ENCODE data around the gene ING1.
"Not testable (repeated sequence)": the region's sequence is repeated elsewhere in the genome, so short reads cannot be mapped to it uniquely, and the experiment has no call there.

Gene ING1, protein sequence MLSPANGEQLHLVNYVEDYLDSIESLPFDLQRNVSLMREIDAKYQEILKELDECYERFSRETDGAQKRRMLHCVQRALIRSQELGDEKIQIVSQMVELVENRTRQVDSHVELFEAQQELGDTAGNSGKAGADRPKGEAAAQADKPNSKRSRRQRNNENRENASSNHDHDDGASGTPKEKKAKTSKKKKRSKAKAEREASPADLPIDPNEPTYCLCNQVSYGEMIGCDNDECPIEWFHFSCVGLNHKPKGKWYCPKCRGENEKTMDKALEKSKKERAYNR

DNA sequence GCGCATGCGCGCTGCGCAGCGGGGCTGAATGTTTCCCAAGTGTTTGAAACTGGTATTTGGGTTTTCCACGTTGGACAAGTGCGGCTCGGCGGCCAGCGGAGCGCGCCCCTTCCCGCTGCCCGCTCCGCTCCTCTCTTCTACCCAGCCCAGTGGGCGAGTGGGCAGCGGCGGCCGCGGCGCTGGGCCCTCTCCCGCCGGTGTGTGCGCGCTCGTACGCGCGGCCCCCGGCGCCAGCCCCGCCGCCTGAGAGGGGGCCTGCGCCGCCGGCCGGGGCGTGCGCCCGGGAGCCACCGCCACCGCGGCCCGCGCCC, at the start of gene ING1:
Gene ING1, plus strand, starts transcription at position 59 of the 311 bp plus-strand sequence. CDS start 450 bp downstream, outside the sequence.
- DNase-seq: no peak

DNA sequence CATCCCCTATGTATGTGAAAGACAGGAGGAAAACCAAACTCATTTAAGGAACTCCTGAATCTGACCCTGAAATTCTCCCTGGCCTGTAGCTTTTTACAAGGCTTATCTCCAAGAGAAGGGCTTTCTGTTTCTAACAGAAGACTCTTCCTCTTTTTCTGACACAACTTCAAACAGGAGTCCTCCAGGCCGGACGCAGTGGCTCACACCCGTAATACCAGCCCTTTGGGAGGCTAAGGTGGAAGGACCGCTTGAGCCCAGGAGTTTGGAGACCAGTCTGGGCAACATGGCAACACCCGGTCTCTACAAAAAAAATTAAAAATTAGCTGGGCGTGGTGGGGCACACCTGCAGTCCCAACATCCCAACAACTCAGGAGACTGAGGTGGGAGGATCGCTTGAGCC, 49.5 kb upstream of the ING1 start:
- no peak for DNase-seq

DNA sequence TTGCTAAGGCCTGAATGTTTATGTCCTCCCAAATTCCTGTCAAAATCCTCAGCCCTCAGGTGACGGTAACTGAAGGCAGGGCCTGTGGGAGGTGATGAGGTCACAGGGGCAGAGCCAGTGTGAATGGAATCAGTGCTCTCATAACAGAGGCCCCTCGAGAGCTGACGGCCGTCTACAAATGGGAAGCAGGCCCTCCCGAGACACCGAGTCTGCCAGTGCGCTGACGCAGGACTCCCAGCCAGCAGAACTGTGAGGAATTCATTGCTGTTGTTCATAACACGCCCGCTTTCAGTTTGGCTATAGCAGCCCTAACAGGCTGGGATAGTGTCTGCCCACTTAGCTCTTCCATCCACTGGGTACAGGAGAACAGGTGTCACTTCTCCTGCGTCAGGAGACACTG, 48.8 kb upstream of the ING1 start:
- no peak for DNase-seq

DNA sequence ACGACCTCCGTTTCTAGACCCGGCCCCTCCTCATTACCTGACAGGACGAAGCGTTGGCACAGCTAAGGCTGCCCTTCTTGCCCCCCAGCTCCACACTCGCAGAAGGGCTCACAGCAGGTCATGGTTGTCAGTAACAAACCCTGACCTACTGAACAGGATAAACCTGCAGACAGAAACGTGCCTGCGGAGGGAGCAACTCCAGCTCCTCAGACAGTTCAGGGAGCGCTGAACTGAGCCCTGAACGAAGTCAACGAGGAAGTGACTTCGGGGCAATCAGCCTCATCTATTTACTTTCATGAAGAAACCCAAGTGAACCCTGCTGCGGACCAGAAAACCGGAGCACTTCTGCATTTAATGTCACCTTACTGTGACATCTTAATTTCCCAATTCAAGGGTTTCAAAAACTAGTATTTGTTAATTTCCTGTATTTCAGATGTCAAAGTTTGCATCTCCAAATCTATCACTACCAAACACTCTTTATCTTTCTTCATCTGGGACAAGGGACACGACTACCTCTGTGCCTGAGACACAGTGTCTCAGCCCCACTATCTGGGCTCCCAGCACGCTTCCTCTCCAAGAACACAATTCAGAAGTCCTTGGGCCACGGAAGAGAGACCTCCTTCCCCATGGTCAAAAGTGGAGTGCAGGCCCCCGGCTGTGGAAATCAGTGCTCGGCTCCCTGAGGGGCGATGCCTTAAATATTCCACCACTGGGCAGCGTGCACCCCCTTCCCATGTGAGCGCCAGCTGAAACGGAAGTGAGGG, 47.8 kb upstream of the ING1 start:
- no peak for DNase-seq

DNA sequence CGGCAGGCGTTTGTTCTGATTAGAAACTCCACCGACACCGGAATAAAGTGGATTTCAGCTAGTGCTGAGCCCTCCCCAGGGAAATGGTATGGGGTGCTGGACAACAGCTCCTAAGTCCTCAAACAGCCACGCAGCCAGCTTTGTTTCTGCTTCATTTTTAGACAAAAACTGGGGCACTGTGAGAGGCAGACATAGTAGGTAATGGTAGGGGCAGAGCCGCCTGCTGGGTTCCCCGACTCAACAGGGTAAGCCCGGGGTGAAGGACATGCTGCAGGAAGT, 47.3 kb upstream of the ING1 start:
- DNase-seq: no peak

DNA sequence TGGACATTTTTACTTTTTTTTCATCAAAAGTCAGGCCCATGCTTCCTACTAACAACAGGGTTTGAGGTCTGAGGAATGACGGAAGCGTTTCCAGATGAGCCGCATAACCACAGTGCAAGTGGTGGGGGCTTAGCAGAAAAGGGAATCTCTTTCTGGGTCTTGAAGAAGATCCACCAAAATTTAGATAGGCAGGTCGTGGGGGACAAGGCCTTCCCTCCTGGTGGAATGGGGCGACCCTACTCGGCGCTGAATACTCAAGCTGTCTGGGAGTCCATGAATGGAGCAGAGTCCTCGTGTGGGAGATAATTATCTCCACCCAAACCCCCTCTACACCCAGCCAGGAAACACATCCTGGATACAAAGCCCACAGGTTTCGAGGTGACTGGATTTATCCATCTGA, 44.5 kb upstream of the ING1 start:
- DNase-seq: no peak

DNA sequence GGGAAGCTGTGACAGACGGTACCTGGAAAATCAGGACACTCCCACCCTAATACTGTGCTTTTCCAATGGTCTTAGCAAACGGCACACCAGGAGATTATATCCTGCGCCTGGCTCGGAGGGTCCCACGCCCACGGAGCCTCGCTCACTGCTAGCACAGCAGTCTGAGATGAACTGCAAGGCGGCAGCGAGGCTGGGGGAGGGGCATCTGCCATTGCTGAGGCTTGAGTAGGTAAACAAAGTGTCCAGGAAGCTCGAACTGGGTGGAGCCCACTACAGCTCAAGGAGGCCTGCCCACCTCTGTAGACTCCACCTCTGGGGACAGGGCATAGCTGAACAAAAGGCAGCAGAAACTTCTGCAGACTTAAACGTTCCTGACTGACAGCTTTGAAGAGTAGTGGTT, 43.7 kb upstream of the ING1 start:
- not testable (repeated sequence) for DNase-seq

DNA sequence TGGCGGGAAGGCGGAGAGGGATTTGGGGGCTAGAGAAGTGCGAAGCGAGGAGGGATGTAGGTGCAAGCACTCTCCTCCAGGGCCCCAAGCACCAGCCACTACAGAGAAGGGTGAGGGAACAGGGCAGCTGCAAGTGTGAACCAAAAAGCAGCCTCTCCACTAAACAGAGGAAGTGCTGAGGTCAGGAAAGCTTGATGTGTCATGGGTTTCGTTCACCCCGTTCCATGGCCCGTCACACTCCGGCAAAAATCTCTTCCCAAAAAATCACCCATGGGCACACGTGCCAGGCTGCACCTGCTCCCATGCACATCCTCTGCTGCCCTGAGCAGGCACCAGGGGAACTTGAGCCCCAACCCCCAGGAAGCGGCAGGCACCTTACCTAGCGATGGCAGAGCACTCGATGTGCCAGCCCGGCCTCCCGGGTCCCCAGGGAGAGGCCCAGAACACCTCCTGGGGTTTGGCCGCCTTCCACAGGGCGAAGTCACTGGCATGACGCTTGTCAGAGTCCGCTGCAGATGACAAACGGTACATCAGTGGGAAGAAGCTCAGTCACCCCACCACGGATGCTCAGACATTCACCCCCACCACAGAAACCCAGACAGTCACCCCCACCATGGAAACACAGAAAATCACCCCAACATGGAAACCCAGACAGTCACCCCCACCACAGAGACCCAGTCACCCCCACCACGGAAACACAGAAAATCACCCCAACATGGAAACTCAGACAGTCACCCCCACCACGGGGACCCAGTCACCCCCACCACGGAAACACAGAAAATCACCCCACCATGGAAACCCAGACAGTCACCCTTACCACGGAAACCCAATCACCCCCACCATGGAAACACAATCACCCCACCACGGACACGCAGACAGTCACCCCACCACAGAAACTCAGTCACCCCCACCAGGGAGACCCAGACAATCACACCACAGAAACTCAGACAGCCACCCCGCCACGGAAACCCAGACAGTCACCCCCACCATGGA, 36.6 kb upstream of the ING1 start:
- DNase-seq: no peak

DNA sequence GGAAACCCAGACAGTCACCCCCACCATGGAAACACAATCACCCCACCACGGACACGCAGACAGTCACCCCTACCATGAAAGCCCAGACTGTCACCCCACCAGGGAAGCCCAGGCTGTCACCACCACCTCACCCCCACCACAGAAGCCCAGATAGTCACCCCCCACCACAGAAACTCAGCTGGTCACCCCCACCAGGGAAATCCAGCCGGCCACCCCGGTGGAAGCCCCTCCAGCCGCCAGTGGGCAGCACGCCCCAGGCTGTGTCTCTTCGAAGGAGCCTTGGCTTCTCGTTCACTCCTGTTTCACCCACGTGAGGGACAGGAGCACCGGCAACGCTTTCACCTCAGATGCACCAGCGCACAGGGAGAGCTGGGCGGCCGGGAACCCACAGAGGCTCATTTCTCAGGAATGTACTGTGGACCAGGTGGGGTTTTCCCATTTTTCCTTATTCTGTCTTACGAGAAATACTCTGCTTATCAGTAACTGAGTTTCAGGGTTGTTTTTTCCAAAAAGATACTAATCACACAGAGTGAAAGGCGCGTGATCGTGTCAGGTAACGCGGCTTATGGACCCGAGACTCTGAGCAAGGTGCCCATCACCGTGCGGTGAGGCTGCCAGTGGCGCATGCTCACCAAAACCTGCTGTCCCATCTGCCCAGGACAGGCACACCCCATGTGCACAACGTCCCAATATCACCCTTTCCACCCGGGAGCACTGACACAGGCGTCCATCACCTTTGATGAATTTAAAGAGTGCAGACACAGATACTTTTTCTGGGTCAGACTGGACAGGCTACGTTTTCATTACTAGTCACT, 35.6 kb upstream of the ING1 start:
- no peak for DNase-seq

DNA sequence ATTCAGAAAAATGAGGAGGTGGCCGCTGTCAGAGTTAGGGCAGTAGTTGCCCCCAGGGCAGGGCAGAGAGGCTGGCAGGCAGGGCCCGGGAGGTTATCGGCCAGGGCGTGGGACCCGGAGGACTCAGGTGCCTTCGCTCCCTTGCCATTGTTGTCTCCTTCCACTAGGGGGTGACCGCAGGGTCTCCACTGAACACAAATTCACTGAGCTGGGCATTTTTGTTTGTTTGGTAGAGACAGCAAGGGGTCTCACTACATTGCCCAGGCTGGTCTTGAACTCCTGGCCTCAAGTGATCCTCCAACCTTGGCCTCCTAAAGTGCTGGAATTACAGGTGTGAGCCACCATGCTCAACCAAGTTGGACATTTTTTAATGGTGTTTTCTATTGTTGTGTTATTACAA, 32.6 kb upstream of the ING1 start:
- DNase-seq: peak; percentile 3 to 10

DNA sequence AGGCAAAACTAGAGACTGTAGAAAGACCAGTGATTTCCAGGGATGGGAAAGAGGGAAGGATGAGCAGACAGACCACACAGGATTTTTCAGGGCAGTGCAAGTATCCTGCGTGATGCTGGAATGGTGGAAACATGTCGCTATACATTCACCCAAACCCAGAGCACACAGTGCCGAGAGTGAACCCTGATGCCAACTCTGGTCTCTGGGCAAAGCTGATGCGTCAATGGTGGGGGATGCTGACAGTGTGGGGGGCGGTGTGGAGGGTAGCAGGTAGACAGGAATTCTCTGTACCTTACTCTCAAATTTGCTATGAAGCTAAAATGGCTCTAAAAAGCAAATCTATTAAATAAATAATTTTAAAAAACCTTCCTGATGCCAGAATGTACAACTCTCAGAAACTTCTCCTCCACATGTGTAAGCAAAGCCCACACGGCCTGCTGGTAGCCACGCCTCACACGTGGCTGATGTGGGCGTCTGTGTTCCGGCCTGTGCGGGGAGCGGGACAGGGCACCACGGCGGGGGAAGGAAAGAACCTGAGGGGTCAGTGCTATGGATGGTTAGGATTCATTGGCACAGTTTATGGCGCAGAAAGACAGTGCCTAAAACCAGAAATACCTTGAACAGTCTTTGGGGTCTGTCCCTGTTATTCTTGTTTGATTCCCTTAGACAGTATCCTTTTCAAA, 31.5 kb upstream of the ING1 start:
- DNase-seq: no peak

DNA sequence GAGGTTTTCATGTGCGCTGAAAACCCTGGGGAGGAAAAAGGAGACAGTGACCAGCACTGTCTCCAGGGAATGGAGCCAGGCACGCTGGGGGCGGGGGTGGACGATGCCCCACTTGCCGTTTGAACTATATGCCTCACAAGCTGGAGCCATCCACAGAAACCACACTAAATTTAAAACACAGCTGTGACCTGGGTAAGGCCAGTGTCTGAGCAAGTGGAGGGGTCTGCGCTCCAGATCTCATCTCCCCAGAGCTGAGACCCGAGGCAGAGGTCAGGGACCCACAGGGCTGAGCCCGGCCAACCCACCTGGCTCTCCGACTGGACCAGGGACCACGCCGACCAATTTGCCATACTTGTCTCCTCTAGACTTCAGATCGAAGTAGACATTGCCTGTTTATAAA, 30.8 kb upstream of the ING1 start:
- DNase-seq: no peak

DNA sequence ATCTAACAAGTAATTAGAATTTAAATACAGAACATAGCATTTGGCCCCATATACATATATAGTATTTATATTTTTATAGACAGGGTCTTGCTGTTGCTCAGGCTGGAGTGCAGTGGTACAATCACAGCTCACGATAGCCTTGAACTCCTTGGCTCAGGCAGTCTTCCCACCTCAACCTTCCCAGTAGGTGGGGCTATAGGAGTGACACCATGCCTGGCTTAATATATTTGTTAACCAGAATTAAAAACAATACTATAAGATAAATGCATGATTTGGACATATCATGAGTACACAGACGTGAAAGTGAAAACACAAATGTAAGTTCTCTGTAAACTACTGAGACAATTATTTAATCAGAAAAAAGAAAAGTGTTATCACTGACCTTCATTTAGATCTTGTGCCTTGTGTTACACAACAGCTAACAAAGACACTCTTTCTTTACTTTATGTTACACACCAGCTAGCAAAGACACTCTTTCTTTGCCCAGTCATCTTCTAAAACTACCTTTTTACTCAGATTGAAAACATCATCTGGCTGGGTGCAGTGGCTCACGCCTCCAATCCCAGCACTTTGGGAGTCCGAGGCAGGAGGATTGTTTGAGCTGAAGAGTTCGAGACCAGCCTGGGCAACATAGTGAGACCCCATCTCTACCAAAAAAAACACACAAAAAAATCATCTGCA, 30.2 kb upstream of the ING1 start:
- DNase-seq: no peak

DNA sequence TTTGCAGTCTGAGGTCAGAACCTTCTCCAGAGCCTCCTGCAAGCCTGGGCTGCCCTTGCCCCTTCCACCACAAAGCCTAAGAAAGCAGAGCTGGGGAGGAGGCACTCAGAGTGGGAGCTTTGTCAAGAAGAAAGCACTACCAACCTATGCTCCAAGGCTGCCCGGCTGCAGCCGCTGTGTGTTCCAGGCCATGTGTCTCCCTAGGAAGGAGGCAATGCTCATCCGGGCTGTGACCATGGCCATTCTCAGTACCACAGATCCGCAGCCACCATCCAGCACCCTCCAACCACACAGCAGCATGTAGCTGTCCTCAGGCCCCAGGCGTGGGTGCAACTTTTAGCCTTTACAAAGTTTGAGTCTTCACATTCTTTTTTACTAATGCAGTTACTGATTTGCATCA, 29.6 kb upstream of the ING1 start:
- DNase-seq: no peak

DNA sequence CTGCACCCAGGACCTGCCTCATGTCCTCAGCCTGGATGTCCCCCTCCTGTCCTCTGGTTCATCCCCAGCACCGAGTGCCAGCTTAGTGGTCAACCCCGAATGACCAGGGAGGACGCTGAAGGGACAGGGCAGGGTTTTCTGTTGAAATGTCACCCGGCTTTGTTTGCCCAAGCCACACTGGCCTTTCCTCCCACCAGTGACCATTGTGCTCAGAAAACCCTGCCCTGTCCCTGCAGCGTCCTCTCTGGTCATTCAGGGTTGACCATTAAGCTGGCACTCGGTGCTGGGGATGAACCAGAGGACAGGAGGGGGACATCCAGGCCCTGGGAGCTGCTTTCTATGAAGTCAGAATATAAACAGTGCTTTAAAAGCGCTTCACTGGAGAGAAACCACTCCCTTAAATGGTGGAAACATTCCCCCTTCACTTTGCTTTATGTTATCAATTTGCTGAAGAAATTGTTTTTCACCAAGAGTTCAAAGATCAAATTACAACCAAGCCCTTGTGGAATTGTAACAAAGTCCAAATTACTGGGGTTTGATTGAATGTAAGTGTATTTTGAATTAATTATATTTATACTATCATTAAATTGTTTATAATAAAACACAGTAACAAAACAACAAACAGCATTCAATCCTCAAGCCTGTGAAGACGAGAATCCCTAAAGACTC, 29.0 kb upstream of the ING1 start:
- DNase-seq: no peak

DNA sequence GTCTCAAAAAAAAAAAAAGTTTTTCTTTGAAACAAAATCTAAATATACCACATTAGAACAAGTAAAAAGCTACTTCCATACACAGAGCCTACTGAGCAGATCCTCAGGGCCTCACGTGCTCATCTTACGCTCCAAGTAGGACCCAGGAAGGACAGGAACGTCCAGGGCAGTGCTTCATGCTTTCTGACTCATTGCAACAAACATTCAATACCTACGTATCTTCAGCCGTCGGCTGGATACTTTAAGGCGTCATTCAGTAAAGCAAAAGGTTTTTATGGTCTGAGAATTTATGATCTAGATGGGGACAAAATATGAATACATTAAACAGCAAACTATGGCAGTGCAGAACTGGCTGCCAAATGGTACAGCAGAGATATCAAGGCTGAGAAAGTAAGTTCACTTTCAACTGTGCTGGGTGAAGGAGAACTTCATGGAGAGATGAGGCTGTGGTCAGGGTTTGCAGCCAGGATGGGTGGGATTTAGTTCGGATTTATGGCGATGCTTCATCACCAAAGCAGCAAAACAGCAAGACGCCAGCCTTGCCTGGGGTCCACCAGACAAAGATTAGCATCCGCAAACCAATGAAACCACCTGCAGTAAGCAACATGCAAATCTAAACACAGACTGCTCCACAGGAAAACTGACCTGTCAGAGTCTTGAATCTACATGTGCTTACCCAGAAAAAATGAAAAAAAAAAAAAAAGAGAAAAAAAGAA, 28.0 kb upstream of the ING1 start:
- DNase-seq: no peak

DNA sequence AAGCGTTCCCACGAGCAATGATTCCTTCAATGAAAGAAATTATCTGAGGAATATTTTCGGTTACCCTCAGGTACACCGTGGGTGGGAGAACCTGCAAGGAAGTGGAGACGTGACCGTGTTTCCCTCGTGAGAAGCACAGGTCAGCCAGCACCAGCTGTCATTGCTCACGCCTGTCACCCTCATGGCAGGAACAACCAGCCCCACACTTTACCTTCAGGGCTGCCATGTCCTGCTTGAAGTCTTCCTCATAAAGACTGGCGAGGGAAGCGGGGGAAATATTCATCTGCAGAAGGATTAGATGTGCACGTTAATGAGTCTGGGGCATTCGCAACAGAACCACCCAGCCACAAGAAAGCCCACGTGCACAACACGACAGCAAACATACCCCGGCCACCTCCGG, 25.8 kb upstream of the ING1 start:
- DNase-seq: no peak

DNA sequence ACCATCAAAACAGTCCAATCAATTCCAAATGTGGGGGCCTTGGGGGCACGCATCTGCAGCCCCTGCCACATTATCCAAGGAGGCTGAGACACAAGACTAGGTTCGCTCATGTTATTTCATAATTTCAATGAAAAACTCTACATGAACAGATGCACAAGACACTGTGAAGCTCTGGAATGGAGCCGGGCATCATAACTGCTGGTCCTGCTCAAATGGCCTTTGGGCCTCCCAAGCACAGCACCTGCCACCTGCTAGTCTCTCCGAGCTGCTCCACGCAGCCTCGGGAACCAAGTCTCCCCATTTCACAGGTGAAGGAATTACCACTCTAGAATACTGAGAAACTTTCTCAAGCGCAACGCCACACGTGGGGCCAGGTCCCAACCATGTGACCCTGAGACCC, 24.5 kb upstream of the ING1 start:
- no peak for DNase-seq

DNA sequence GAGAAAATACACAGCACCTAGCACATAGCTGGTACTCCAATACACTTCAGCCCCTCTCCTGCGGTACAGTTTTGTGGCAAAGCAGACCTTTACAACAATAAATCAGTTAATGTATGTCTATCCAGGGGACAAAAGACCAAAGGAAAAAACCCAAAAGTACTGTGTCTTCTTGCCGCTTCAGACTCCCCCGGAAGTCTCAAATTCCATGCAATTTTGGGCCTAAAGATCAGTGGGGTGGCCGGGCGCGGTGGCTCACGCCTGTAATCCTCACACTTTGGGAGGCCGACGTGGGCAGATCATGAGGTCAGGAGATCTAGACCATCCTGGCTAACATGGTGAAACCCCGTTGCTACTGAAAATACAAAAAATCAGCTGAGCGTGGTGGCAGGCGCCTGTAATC, 23.8 kb upstream of the ING1 start:
- DNase-seq: no peak

DNA sequence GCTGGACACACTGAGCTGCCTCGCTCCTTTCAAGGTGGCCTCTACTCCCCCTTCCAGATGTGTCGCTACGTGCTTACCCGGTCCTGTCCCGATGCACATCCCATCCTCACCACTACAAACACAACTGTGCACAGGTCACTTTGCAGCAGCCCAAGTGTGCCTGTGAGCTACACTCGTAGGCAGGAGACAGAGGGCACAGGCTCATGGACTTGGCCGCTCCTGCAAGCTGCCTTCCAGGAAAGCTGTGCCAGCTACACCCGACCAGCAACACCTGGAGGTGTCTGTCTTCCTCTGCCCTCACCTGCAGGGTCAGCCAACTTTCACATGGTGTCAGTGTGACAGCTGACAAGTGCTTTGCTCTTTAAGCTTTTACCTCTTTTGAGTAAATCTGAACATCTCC, 23.0 kb upstream of the ING1 start:
- no peak for DNase-seq

DNA sequence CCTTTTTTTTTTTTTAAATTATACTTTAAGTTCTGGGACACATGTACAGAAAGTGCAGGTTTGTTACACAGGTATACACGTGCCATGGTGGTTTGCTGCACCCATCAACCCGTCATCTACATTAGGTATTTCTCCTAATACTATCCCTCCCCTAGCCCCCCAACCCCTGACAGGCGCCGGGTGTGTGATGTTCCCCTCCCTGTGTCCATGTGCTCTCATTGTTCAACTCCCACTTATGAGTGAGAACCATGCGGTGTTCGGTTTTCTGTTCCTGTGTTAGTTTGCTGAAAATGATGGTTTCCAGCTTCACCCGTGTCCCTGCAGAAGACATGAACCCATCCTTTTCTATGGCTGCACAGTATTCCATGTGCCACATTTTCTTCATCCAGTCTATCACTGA, 17.7 kb upstream of the ING1 start:
- DNase-seq: not testable (repeated sequence)

Measured in NCI-H524 (cell line).